Hepatocyte (in vitro differentiated cells): Measurements from ENCODE around the gene TMEM95.
"Not testable (repeated sequence)": the region's sequence is repeated elsewhere in the genome, so short reads cannot be mapped to it uniquely, and the experiment has no call there.

ENCODE experiments used
- EZH2 ChIP-seq: fragments of 200-600 bp; sonication (generic); IDR thresholded peaks from 2 replicates; pipeline ENCODE4 v1.6.1; 2016; ENCODE audit warnings: antibody characterized with exemption, mild to moderate bottlenecking, borderline replicate concordance
- TF ChIP-seq, protein P1 (sequence below): fragments of 200-600 bp; sonication (generic); IDR thresholded peaks from 2 replicates; pipeline ENCODE4 v1.5.1; 2016; ENCODE audit warnings: antibody characterized with exemption, mild to moderate bottlenecking; ENCODE audit not compliant: poor library complexity

DNA sequence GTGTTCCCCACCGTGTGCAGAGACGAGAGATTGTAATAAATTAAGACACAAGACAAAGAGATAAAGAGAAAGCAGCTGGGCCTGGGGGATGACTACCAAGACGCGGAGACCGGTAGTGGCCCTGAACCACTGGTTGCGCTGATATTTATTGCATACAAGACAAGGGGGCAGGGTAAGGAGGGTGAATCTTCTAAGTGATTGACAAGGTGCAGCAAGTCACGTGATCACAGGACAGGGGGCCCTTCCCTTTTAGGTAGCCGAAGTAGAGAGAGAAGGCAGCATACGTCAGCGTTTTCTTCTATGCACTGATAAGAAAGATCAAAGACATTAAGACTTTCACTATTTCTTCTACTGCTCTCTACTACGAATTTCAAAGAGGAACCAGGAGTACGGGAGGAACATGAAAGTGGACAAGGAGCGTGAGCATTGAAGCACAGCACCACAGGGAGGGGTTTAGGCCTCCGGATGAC, 22.3 kb upstream of the TMEM95 start:
- TF ChIP-seq, protein P1, sequence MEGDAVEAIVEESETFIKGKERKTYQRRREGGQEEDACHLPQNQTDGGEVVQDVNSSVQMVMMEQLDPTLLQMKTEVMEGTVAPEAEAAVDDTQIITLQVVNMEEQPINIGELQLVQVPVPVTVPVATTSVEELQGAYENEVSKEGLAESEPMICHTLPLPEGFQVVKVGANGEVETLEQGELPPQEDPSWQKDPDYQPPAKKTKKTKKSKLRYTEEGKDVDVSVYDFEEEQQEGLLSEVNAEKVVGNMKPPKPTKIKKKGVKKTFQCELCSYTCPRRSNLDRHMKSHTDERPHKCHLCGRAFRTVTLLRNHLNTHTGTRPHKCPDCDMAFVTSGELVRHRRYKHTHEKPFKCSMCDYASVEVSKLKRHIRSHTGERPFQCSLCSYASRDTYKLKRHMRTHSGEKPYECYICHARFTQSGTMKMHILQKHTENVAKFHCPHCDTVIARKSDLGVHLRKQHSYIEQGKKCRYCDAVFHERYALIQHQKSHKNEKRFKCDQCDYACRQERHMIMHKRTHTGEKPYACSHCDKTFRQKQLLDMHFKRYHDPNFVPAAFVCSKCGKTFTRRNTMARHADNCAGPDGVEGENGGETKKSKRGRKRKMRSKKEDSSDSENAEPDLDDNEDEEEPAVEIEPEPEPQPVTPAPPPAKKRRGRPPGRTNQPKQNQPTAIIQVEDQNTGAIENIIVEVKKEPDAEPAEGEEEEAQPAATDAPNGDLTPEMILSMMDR: not testable (repeated sequence)
- not testable (repeated sequence) for TF ChIP-seq EZH2
